CMK (cell line): Measurements from ENCODE around the gene CACNA2D1.

Experiments
- DNase-seq: peaks from one replicate; pipeline ENCODE4 v3.0.0-alpha.2; 2010; ENCODE audit warnings: low read depth

Gene CACNA2D1

GRCh38 chr7:82284936-82285519, 158.5 kb downstream of the CACNA2D1 start:
- DNase-seq = no peak

GRCh38 chr7:82275342-82275741, 168.2 kb downstream of the CACNA2D1 start:
- DNase-seq = no peak

GRCh38 chr7:82274681-82275080, 168.9 kb downstream of the CACNA2D1 start:
- DNase-seq = no peak

DNA sequence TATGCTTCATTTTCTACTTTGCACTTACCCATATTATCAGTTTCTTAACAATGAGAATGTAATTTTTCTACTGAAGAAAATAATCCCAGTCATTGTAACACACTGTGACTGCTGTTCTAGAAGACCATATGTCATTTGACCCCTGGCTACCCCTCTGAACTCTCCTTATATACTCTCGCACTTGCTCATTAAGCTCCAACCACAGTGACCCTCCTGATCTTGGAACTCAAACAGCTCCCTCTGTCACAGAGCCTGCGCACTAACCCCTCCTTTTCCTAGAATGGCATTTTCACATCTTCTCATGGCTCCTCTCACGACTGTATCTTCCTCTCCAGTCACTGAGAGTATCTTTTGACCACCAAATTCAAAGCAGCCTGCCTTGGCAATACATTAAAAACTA, 169.7 kb downstream of the CACNA2D1 start:
- no peak for DNase-seq

DNA sequence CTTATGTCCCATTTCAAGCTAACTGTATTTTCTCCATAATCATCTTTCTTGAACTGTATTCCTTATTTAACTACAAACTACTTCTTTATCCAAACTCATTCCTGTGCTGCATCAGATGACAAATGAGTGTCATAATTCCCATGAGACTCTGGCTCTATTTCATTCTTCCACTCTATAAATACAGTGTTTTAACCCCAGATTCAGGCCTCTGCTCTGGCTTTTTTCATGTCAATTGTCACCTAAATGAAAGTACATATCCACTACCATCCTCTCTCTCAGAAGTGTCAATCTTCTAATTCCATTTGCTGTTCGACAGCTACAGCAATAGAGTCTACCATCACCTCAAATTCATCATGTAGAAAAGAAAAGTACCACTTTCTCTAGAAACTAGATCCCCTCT, 172.7 kb downstream of the CACNA2D1 start:
- DNase-seq = no peak

GRCh38 chr7:82268632-82269031, 174.9 kb downstream of the CACNA2D1 start:
- DNase-seq = no peak

- no peak for DNase-seq
Observed at GRCh38 chr7:82266081-82266480, 177.5 kb downstream of the CACNA2D1 start.

DNA sequence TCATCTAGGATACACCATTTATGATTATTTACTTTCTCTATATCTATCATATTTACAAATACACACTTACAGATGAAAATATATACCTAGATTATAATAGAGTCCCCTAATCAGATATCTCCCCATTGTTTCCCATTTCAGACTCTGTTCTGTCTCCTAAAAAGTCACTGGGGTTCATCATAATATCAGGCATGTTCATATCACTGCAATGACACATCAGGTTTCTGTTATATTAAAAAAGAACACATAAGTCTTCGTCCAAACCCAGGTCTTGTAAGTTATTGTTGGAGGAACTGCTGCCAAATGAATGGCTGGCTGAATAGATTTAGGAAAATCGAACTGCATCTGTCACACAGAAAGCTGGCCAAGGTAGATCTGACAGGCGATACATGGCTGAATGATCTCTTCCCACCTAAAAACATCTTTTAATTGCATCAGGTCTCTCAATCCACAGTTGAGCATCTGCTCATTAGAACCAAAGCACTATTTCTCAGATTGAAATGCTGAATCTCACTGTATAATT, 178.7 kb downstream of the CACNA2D1 start:
- DNase-seq = no peak

DNA sequence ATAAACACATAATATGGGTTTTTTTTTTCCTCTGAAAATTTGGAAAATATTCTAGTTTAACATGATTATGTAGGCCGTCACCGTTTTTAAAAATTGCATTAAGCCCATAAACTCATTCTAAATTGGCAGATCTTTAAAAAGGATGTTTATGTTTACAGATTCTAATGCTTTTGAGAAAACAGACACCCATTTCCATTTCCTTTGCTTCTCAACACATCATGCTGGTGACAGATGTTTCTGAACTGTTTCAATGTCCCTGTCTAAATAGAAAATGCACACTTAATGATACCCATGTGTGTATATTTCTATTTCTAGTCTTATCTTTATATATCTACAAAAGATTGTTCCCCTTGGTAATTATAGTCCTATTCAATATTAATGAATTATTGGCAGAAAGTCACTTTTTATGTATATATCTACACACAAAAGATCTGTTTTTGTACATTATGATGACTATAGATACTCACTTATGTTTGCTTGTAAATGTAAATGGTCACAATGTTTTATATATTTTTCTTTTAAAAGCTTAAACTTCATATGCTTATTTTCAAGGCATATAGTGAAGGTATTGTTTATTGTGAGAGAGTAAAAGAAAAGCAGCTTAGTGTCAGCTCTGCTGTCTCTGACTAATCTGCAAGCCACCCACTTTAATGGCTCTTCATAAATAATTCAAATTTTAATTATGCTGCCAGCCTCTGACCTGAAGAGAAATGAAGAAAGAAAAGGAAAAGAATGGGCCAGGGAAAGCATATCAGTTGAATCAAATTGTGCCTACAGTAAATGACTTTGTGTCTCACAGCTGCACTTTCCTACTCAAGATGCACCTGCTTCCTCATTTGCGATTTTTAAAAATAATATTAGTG, 179.4 kb downstream of the CACNA2D1 start:
- no peak for DNase-seq

DNA sequence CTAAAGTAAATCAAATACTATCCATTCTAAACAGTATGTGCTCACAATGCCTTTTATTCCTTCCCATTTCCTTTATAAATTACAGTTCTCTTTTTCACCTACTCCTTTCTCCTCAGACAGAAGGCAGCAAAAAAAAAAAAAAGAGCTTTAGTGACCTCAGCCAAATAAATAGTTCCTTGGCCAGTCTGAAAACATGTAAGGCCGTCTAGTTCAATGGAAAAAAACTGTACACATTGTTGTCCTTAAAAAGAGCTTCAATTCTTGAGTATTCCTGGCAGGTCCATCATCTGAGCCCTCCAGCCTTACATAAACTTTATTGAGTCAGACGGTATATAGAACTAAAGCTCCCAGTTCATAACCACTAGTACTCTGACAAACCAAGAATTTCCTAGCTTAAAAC, 185.4 kb downstream of the CACNA2D1 start:
- DNase-seq = no peak

- DNase-seq = no peak
Observed at GRCh38 chr7:82257118-82257695, 186.4 kb downstream of the CACNA2D1 start.

- no peak for DNase-seq
Observed at GRCh38 chr7:82255706-82256105, 187.9 kb downstream of the CACNA2D1 start.

- DNase-seq = no peak
Observed at GRCh38 chr7:82250598-82250997, 193.0 kb downstream of the CACNA2D1 start.

DNA sequence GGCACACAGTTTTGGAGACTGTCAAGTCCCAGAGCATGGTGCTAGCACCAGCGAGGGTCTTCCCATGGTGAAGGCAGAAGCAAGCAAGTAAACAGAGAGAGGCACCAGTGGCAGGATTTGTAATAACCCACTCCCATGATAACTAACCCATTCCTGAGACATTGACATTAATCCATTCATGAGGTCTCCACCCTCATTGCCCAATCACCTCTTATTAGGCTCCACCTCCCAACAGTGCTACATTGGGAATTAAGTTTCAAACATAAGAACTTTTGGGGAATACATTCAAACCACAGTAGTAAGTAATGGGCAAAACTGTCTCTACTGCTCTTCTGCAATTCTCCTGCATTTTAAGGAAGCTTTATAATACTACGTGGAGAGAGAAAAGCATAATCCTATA, 193.6 kb downstream of the CACNA2D1 start:
- no peak for DNase-seq

- no peak for DNase-seq
Observed at GRCh38 chr7:82247814-82248433, 195.7 kb downstream of the CACNA2D1 start.

DNA sequence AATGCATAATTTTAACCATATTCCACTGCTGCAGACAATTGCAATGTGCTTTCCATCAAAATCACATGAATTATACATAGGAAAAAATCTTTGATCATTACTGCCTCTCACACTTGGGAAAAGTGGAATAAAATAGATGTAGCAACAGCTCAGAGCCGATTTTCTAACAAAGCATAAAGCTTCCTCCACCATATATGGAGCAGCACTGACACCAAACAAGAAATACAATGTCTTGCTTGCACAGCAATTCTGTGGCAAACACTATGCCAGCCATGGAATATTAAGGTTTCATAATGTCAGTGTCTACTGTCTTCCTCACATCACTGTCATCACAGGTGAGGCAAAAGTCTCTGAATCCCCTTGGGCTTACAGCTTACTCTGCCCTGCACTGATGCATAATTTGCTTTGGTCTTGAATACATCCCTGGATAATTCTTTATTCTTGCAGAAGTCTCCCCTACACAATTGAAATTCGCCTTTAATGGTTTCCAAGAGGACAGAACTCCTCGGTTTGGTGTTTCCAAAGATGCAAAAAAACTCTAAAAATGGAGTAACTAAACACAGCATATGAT, 198.5 kb downstream of the CACNA2D1 start:
- DNase-seq = no peak

GRCh38 chr7:82241356-82241755, 202.2 kb downstream of the CACNA2D1 start:
- no peak for DNase-seq

DNA sequence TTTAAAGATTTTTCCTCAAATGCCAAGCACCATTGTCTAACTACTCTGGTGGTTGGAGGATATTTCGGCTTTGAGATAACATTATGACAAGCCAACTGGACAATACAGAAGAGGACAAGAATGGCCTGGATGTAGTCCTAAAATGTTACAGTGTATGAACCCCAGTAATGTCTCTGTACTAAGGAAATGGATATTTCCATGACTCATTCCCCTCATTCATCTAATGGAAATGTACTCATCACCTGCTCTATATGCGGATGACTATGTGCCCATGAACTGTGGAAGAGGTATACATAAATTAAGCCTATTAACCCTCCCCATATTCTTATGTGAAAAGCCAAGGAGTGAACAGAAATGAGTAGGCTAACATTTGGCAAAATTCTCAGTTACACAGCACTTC, 207.9 kb downstream of the CACNA2D1 start:
- no peak for DNase-seq

DNA sequence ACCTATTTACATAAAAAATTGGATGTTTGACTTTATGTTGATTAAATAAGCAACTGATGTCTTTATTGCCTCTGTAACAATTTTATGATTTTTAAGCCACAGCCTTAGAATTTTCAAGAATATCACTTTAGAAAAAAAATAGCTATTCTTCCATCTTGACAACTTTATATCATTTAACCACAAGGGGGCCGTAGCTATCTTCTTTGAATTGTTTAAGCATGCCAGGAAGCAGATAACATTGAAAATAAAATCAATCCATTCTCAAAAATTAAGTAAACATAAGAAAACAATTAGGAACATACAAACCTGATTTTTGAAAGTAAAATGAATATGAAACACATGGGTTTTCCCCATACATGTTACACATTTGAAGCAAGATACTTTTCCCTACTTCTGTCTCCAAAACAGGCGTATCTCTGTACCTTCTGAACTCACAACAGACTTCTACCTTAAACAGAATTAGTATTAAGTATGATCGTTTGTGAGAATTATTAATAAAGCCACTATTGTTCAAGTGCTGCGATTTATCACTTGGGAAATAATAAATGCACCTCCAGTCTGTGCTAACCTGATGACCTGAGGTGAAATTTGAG, 209.0 kb downstream of the CACNA2D1 start:
- no peak for DNase-seq

GRCh38 chr7:82230811-82231581, 212.6 kb downstream of the CACNA2D1 start:
- no peak for DNase-seq

GRCh38 chr7:82229164-82229563, 214.4 kb downstream of the CACNA2D1 start:
- DNase-seq = no peak
